ENCODE measurements around the gene CELF3.

- no peak for TF ChIP-seq TAF1 (IDR thresholded peaks at IDR 0.05; ENCODE audit: borderline replicate concordance, insufficient read depth, low read length)
- TF ChIP-seq POLR2AphosphoS5 (IDR thresholded peaks at IDR 0.05; ENCODE audit: low read depth, low read length) = no peak
- TF ChIP-seq REST (IDR thresholded peaks at IDR 0.05; ENCODE audit: insufficient read depth in 1 of 2, low read depth in 2 of 2, low read length in 2 of 2) = no peak
- TF ChIP-seq SIN3A (IDR thresholded peaks at IDR 0.05; ENCODE audit: borderline replicate concordance, insufficient read depth, low read length) = no peak
- no peak for TF ChIP-seq FOXP2 (optimal IDR thresholded peaks at IDR 0.05; ENCODE audit: borderline replicate concordance, extremely low read depth, extremely low read length, insufficient read depth)
Measured at GRCh38 chr1:151737026-151737425, 20.4 kb upstream of the CELF3 start.

Data from PFSK-1 (cell line).